Measurements from ENCODE around the gene INPP5E. TPM values are rescaled to one million over a fixed set of nuclear protein-coding genes. Genes with fewer than 3 reads are reported as not detected.

Gene INPP5E
- total and polyA plus RNA-seq, 10 of the 15 experiments (the other 5 are each of a cell fraction or from before 2014, with no cell fraction given), result 0.24 to 16.0 (median 5.3) TPM

GRCh38 chr9:136465500-136466154, 26.0 kb upstream of the INPP5E start:
- Histone ChIP-seq H3K79me2 (ENCODE audit: control insufficient read depth, insufficient read depth, low read length) (no peaks in the 10 kb centered on the region), H3K4me2 (ENCODE audit: control insufficient read depth, insufficient read depth) (no peak overlapping the region), H3K4me1 (ENCODE audit: control insufficient read depth, insufficient read depth, low read length) (no peaks in the 10 kb centered on the region), H2AFZ (ENCODE audit: control insufficient read depth, low read depth, low read length) (no peak overlapping the region), H3K9ac (ENCODE audit: control insufficient read depth, insufficient read depth, low read length) (no peak overlapping the region), H3K9me3 (replicated peaks; ENCODE audit: control insufficient read depth, insufficient read depth, low read length) (no peaks in the 10 kb centered on the region), H3K36me3 (ENCODE audit: control insufficient read depth in 2 of 2, insufficient read depth in 2 of 2, low read length in 1 of 2) (peaks cover 36 to 37% of the 10 kb centered on the region in 2 experiments), H3K4me3 (no peak overlapping the region), H3K27ac (ENCODE audit: control insufficient read depth, insufficient read depth) (no peak overlapping the region), H3K27me3 (replicated peaks in 1 of 2; ENCODE audit: control insufficient read depth in 2 of 2, insufficient read depth in 2 of 2, low read length in 1 of 2) (no peaks in the 10 kb centered on the region), H4K20me1 (ENCODE audit: control insufficient read depth, insufficient read depth) (no peaks in the 10 kb centered on the region)
- ATAC-seq (no peak), FAIRE-seq (no peak), DNase-seq (ENCODE audit: low read depth, low spot score) (no peak)
- 95% methylated on average over 27 of the region's 27 CpGs for WGBS (ENCODE audit: insufficient coverage, insufficient replicate concordance, low lambda C conversion rate, missing lambda C conversion rate)
- ChIA-PET POLR2A (no interaction called here), CTCF (no interaction called here), SMC1A (ENCODE audit: uncharacterized antibody, unreplicated experiment) (no interaction called here), RAD21 (ENCODE audit: unreplicated experiment) (no interaction called here)
- no peak for TF ChIP-seq TCF3 (IDR thresholded peaks at IDR 0.05; ENCODE audit: borderline replicate concordance, insufficient read depth, low read depth, low read length)
- no peak for TF ChIP-seq EGR1 (IDR thresholded peaks at IDR 0.05; ENCODE audit: borderline replicate concordance in 1 of 2, low read depth in 2 of 2, low read length in 2 of 2)
- TF ChIP-seq GATAD2B (conservative IDR thresholded peaks at IDR 0.05; ENCODE audit: low read depth), result no peak
- in situ Hi-C loops (cut with MboI) (no loop called here), intact Hi-C loops (cut with micrococcal nuclease; ENCODE audit: unreplicated experiment) (no loop called here)
- BruUV-seq (replicated peaks), result no TSS peak

- ChIA-PET CTCF (interaction anchor here (1.1 kb wide), 1 partner anchor 174 kb away, joined by 3 read pairs; no protein-coding TSS in a partner anchor), SMC1A (ENCODE audit: uncharacterized antibody, unreplicated experiment) (no interaction called here), POLR2A (no interaction called here), RAD21 (ENCODE audit: unreplicated experiment) (no interaction called here)
- ATAC-seq (no peak), FAIRE-seq (no peak), DNase-seq (ENCODE audit: low read depth, low spot score) (no peak)
- no peaks in the 10 kb centered on the region for H4K20me1 ChIP-seq (ENCODE audit: control insufficient read depth, insufficient read depth)
- H3K4me3 ChIP-seq, result no peak overlapping the region
- H3K27me3 ChIP-seq (replicated peaks in 1 of 2; ENCODE audit: control insufficient read depth in 2 of 2, insufficient read depth in 2 of 2, low read length in 1 of 2), result no peaks in the 10 kb centered on the region
- no peaks in the 10 kb centered on the region for H3K79me2 ChIP-seq (ENCODE audit: control insufficient read depth, insufficient read depth, low read length)
- H3K4me2 ChIP-seq (ENCODE audit: control insufficient read depth, insufficient read depth), result no peak overlapping the region
- H3K27ac ChIP-seq (ENCODE audit: control insufficient read depth, insufficient read depth), result no peak overlapping the region
- H3K4me1 ChIP-seq (ENCODE audit: control insufficient read depth, insufficient read depth, low read length), result no peaks in the 10 kb centered on the region
- BruUV-seq (replicated peaks), result no TSS peak
- 84% methylated on average over 6 of the region's 6 CpGs for WGBS (ENCODE audit: insufficient coverage, insufficient replicate concordance, low lambda C conversion rate, missing lambda C conversion rate)
- H3K9ac ChIP-seq (ENCODE audit: control insufficient read depth, insufficient read depth, low read length), result no peak overlapping the region
- no peak overlapping the region for H2AFZ ChIP-seq (ENCODE audit: control insufficient read depth, low read depth, low read length)
- in situ Hi-C loops (cut with MboI), result no loop called here
- H3K36me3 ChIP-seq (ENCODE audit: control insufficient read depth in 2 of 2, insufficient read depth in 2 of 2, low read length in 1 of 2), result peaks cover 38 to 40% of the 10 kb centered on the region in 2 experiments
- intact Hi-C loops (cut with micrococcal nuclease; ENCODE audit: unreplicated experiment), result no loop called here
- TF ChIP-seq BRCA1 (IDR thresholded peaks at IDR 0.05; ENCODE audit: low read depth, low read length), result no peak
- TF ChIP-seq ZNF207 (IDR thresholded peaks at IDR 0.05; ENCODE audit: borderline replicate concordance), result no peak
- TF ChIP-seq CHD4 (IDR thresholded peaks at IDR 0.05), result no peak
- no peak for TF ChIP-seq RB1 (IDR thresholded peaks at IDR 0.05; ENCODE audit: borderline replicate concordance)
- no peak for TF ChIP-seq NBN (IDR thresholded peaks at IDR 0.05)
- no peak for TF ChIP-seq NFIC (IDR thresholded peaks at IDR 0.05; ENCODE audit: low read depth, low read length)
- TF ChIP-seq ZNF622 (IDR thresholded peaks at IDR 0.05), result no peak
- no peak for TF ChIP-seq WRNIP1 (IDR thresholded peaks at IDR 0.05; ENCODE audit: borderline replicate concordance, low read depth, low read length)
- TF ChIP-seq SIN3A (IDR thresholded peaks at IDR 0.05; ENCODE audit: low read depth, low read length), result no peak
- no peak for TF ChIP-seq NR2C2 (IDR thresholded peaks at IDR 0.05; ENCODE audit: borderline replicate concordance, control insufficient read depth, insufficient read length, low read depth)
- TF ChIP-seq PKNOX1 (IDR thresholded peaks at IDR 0.05), result no peak
- no peaks in the 10 kb centered on the region for H3K9me3 ChIP-seq (replicated peaks; ENCODE audit: control insufficient read depth, insufficient read depth, low read length)
These were observed 24.6 kb upstream of the INPP5E start for GRCh38 chr9:136464241-136464640.

All from GM12878 (cell line).